HepG2 (cell line): ENCODE data around the gene RAB40C. TPM values are rescaled to one million over a fixed set of nuclear protein-coding genes. Genes with fewer than 3 reads are reported as not detected.

Experiments
- ATF4 ChIP-seq, 2 experiments: fragments of 450-650 bp in 1 of 2; sonication (generic) in 1 of 2; formaldehyde crosslinking; IDR thresholded peaks; 2 replicates each; pipeline versions ENCODE4 v1.5.0 to v1.8.0; 2020 to 2022; ENCODE audit warnings: mild to moderate bottlenecking in 1 of 2, missing genetic modification reagents in 1 of 2
- CCDC6 ChIP-seq: sonication (generic); formaldehyde crosslinking; IDR thresholded peaks from 2 replicates; pipeline ENCODE4 v1.8.1; 2022; ENCODE audit warnings: mild to moderate bottlenecking, missing genetic modification reagents, moderate library complexity
- FOSL2 ChIP-seq: sonication (generic); formaldehyde crosslinking; IDR thresholded peaks from 2 replicates; pipeline ENCODE4 v1.4.0; 2020; ENCODE audit warnings: missing genetic modification reagents
- JUNB ChIP-seq: sonication (generic); formaldehyde crosslinking; IDR thresholded peaks from 2 replicates; pipeline ENCODE4 v1.8.0; 2022; ENCODE audit warnings: missing genetic modification reagents, mild to moderate bottlenecking, borderline replicate concordance
- MLLT10 ChIP-seq: sonication (generic); formaldehyde crosslinking; IDR thresholded peaks from 2 replicates; pipeline ENCODE4 v1.4.0; 2020; ENCODE audit warnings: missing genetic modification reagents
- NFRKB ChIP-seq: fragments of 450-650 bp; IDR thresholded peaks from 2 replicates; pipeline ENCODE4 v1.6.1; 2017
- ONECUT2 ChIP-seq: sonication (generic); formaldehyde crosslinking; IDR thresholded peaks from 2 replicates; pipeline ENCODE4 v1.4.0; 2020; ENCODE audit warnings: missing genetic modification reagents
- PAF1 ChIP-seq: IDR thresholded peaks from 2 replicates; pipeline ENCODE4 v1.6.1; 2016; ENCODE audit warnings: missing genetic modification reagents, missing compliant biosample characterization
- PHF8 ChIP-seq: sonication (generic); formaldehyde crosslinking; IDR thresholded peaks from 2 replicates; pipeline ENCODE4 v1.5.0; 2020; ENCODE audit warnings: missing genetic modification reagents
- RARA ChIP-seq: IDR thresholded peaks from 2 replicates; pipeline ENCODE4 v1.6.1; 2016; ENCODE audit warnings: missing genetic modification reagents, missing compliant biosample characterization
- RFXAP ChIP-seq: sonication (generic); formaldehyde crosslinking; IDR thresholded peaks from 2 replicates; pipeline ENCODE4 v1.4.0; 2020; ENCODE audit warnings: missing genetic modification reagents, borderline replicate concordance
- RXRA ChIP-seq: sonication (generic); formaldehyde crosslinking; IDR thresholded peaks from 2 replicates; pipeline ENCODE4 v1.5.1; 2020; ENCODE audit warnings: missing genetic modification reagents
- SP140L ChIP-seq: sonication (generic); formaldehyde crosslinking; IDR thresholded peaks from 2 replicates; pipeline ENCODE4 v1.4.0; 2020; ENCODE audit warnings: missing genetic modification reagents, borderline replicate concordance
- SYNCRIP ChIP-seq: fragments of 200-400 bp; formaldehyde crosslinking; IDR thresholded peaks from 2 replicates; pipeline ENCODE4 v1.6.1; 2018; ENCODE audit warnings: mild to moderate bottlenecking, low read depth, low read length; ENCODE audit not compliant: insufficient read depth
- ZNF160 ChIP-seq: sonication (generic); formaldehyde crosslinking; IDR thresholded peaks from 2 replicates; pipeline ENCODE4 v1.8.0; 2022; ENCODE audit warnings: mild to moderate bottlenecking, inconsistent platforms, missing genetic modification reagents
- ZNF225 ChIP-seq: sonication (generic); formaldehyde crosslinking; IDR thresholded peaks from 2 replicates; pipeline ENCODE4 v1.4.0; 2020; ENCODE audit warnings: mild to moderate bottlenecking, missing genetic modification reagents
- ZNF567 ChIP-seq: sonication (generic); formaldehyde crosslinking; IDR thresholded peaks from 2 replicates; pipeline ENCODE4 v1.8.1; 2023; ENCODE audit warnings: mild to moderate bottlenecking, missing genetic modification reagents, borderline replicate concordance
- ZNF574 ChIP-seq: sonication (generic); formaldehyde crosslinking; IDR thresholded peaks from 2 replicates; pipeline ENCODE4 v1.4.0; 2020; ENCODE audit warnings: missing genetic modification reagents
- ZNF670 ChIP-seq: sonication (generic); formaldehyde crosslinking; IDR thresholded peaks from 2 replicates; pipeline ENCODE4 v1.8.0; 2022; ENCODE audit warnings: mild to moderate bottlenecking, missing genetic modification reagents, borderline replicate concordance
- ZNF720 ChIP-seq: sonication (generic); formaldehyde crosslinking; IDR thresholded peaks from 2 replicates; pipeline ENCODE4 v1.4.0; 2020; ENCODE audit warnings: missing genetic modification reagents
- ZNF777 ChIP-seq: sonication (generic); formaldehyde crosslinking; IDR thresholded peaks from 2 replicates; pipeline ENCODE4 v1.4.0; 2020; ENCODE audit warnings: missing genetic modification reagents
- ZNF790 ChIP-seq: sonication (generic); formaldehyde crosslinking; IDR thresholded peaks from 2 replicates; pipeline ENCODE4 v1.8.0; 2022; ENCODE audit warnings: missing genetic modification reagents, mild to moderate bottlenecking, borderline replicate concordance
- ZNF841 ChIP-seq: sonication (generic); formaldehyde crosslinking; IDR thresholded peaks from 2 replicates; pipeline ENCODE4 v1.8.1; 2023; ENCODE audit warnings: missing genetic modification reagents, borderline replicate concordance
- ZSCAN12 ChIP-seq: sonication (generic); formaldehyde crosslinking; IDR thresholded peaks from 2 replicates; pipeline ENCODE4 v1.9.0; 2021; ENCODE audit warnings: mild to moderate bottlenecking, missing genetic modification reagents
- polyA plus RNA-seq, 8 experiments: library from polyadenylated mRNA; depleted of rRNA in 3 of 8; stranded (reverse) in 7 of 8; unstranded in 1 of 8; fragments of >200 nt; fragmentation: Illumina TruSeq in 4 of 8; extraction: Trizol in 4 of 8; gene quantifications; 2 replicates each; pipeline versions ENCODE4 v1.2.1 to v1.2.3, GENCODE V29; 2011 to 2016; ENCODE audit warnings: low read depth in 4 of 8, missing spikeins in 1 of 8, mixed read lengths in 1 of 8; ENCODE audit not compliant: insufficient read depth in 1 of 8
- total RNA-seq, 5 experiments: library from RNA; depleted of rRNA; stranded (reverse); fragments of >200 nt; fragmentation: Illumina TruSeq; extraction: Trizol; gene quantifications; 2 replicates each; pipeline ENCODE4 v1.2.3, GENCODE V29; 2016; ENCODE audit warnings: low read depth in 1 of 5
- TF ChIP-seq, protein P1 (sequence below): sonication (generic); formaldehyde crosslinking; conservative IDR thresholded peaks from 2 replicates; pipeline ENCODE4 v1.4.0; 2020; ENCODE audit warnings: missing genetic modification reagents

The RAB40C gene
- total and polyA plus RNA-seq, 2 of the 13 experiments (the other 11 are each of a cell fraction or from before 2014, with no cell fraction given): 7.7 to 11.5 TPM

GRCh38 chr16:636206-637080 is 46.6 kb downstream of the RAB40C start, which contains the start of gene METTL26 (continued):
- TF ChIP-seq RARA: no peak
- no peak; the same call in none of the 2 replicates for TF ChIP-seq CCDC6 (CRISPR knock-in tag)
- TF ChIP-seq ATF4 (CRISPR knock-in tag; IDR thresholded peaks at IDR 0.05): peak in 1 of 2 experiments; percentile 73; a peak in 1 of 4 replicates
- no peak for TF ChIP-seq ZNF841 (CRISPR knock-in tag)
- TF ChIP-seq ZNF720 (CRISPR knock-in tag): no peak
- TF ChIP-seq JUNB (CRISPR knock-in tag): no peak
- no peak; the same call in 1 of the 2 replicates for TF ChIP-seq ZSCAN12
- TF ChIP-seq ZNF777: peak; percentile 98
- TF ChIP-seq SYNCRIP: no peak
- peak; percentile 9; the same call in 1 of the 2 replicates for TF ChIP-seq ZNF225 (CRISPR knock-in tag)
- TF ChIP-seq RFXAP (CRISPR knock-in tag): no peak; the same call in 1 of the 2 replicates
- 0 out of 2 replicates have a peak, but pooled peaks have one; percentile 19 for TF ChIP-seq RXRA
- no peak for TF ChIP-seq ONECUT2 (CRISPR knock-in tag)
- peak; percentile 82 for TF ChIP-seq ZNF790 (CRISPR knock-in tag)
- 0 out of 2 replicates have a peak, but pooled peaks have one; percentile 12 for TF ChIP-seq ZNF670 (CRISPR knock-in tag)
- no peak for TF ChIP-seq ZNF567 (CRISPR knock-in tag)
- no peak for TF ChIP-seq MLLT10 (CRISPR knock-in tag)
- TF ChIP-seq FOSL2: peak; percentile 16; the same call in 1 of the 2 replicates
- TF ChIP-seq, protein P1, sequence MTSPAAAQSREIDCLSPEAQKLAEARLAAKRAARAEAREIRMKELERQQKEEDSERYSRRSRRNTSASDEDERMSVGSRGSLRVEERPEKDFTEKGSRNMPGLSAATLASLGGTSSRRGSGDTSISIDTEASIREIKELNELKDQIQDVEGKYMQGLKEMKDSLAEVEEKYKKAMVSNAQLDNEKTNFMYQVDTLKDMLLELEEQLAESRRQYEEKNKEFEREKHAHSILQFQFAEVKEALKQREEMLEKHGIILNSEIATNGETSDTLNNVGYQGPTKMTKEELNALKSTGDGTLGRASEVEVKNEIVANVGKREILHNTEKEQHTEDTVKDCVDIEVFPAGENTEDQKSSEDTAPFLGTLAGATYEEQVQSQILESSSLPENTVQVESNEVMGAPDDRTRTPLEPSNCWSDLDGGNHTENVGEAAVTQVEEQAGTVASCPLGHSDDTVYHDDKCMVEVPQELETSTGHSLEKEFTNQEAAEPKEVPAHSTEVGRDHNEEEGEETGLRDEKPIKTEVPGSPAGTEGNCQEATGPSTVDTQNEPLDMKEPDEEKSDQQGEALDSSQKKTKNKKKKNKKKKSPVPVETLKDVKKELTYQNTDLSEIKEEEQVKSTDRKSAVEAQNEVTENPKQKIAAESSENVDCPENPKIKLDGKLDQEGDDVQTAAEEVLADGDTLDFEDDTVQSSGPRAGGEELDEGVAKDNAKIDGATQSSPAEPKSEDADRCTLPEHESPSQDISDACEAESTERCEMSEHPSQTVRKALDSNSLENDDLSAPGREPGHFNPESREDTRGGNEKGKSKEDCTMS (CRISPR knock-in tag): no peak
- no peak; the same call in 1 of the 2 replicates for TF ChIP-seq ZNF160 (CRISPR knock-in tag)
- no peak for TF ChIP-seq SP140L
- TF ChIP-seq PAF1 (CRISPR knock-in tag): no peak
- no peak for TF ChIP-seq NFRKB
- peak; percentile 96 for TF ChIP-seq ZNF574
- TF ChIP-seq PHF8 (CRISPR knock-in tag): peak; percentile 70
